ENCODE measurements around the gene TTC19.

DNA sequence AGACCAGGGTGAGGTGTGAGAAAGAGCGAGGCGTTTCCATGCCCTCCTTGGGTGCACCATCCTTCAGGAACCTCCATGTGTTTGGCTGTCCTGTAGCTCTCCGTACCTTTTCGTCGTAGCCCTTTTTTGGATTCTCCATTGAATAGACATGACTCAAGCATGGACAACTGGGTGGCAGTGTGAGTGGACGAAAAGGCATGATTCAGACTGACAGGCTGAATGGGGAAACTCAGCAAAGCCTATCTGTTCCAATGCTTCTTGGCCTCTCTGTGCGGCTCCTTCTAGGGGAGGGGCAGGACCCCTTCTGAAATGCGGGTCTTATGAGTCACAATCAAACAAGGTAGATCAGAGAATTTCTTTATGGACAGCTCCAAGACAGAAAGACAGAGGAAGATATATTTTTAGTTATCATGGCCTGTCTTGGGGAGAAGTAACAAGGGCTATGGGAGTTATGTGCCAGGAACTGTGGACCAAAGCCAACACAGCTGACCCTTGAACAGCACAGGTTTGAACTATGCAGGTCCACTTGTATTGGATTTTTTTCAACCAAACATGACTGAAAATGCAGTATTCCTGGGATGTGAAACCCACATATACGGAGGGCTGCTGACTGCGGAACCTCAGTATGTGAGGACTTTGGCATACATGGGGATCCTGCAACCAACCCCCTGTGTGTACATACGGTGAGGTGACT, 31.8 kb upstream of the TTC19 start:
- TF ChIP-seq, protein P1, sequence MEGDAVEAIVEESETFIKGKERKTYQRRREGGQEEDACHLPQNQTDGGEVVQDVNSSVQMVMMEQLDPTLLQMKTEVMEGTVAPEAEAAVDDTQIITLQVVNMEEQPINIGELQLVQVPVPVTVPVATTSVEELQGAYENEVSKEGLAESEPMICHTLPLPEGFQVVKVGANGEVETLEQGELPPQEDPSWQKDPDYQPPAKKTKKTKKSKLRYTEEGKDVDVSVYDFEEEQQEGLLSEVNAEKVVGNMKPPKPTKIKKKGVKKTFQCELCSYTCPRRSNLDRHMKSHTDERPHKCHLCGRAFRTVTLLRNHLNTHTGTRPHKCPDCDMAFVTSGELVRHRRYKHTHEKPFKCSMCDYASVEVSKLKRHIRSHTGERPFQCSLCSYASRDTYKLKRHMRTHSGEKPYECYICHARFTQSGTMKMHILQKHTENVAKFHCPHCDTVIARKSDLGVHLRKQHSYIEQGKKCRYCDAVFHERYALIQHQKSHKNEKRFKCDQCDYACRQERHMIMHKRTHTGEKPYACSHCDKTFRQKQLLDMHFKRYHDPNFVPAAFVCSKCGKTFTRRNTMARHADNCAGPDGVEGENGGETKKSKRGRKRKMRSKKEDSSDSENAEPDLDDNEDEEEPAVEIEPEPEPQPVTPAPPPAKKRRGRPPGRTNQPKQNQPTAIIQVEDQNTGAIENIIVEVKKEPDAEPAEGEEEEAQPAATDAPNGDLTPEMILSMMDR (IDR thresholded peaks at IDR 0.05): no peak
- no peak for TF ChIP-seq ZFX (IDR thresholded peaks at IDR 0.05; ENCODE audit: borderline replicate concordance)
